ENCODE measurements around the gene SPG7.
"Not testable (repeated sequence)": the region's sequence is repeated elsewhere in the genome, so short reads cannot be mapped to it uniquely, and the experiment has no call there.

DNA sequence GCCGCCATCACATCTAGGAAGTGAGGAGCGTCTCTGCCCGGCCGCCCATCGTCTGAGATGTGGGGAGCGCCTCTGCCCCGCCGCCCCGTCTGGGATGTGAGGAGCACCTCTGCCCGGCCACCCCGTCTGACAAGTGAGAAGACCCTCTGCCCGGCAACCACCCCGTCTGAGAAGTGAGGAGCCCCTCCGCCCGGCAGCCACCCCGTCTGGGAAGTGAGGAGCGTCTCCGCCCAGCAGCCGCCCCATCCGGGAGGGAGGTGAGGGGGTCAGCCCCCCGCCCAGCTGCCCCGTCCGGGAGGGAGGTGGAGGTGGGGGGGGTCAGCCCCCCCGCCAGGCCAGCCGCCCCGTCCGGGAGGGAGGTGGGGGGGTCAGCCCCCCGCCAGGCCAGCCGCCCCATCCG is 45.6 kb upstream of the SPG7 start:
- TF ChIP-seq, protein P1, sequence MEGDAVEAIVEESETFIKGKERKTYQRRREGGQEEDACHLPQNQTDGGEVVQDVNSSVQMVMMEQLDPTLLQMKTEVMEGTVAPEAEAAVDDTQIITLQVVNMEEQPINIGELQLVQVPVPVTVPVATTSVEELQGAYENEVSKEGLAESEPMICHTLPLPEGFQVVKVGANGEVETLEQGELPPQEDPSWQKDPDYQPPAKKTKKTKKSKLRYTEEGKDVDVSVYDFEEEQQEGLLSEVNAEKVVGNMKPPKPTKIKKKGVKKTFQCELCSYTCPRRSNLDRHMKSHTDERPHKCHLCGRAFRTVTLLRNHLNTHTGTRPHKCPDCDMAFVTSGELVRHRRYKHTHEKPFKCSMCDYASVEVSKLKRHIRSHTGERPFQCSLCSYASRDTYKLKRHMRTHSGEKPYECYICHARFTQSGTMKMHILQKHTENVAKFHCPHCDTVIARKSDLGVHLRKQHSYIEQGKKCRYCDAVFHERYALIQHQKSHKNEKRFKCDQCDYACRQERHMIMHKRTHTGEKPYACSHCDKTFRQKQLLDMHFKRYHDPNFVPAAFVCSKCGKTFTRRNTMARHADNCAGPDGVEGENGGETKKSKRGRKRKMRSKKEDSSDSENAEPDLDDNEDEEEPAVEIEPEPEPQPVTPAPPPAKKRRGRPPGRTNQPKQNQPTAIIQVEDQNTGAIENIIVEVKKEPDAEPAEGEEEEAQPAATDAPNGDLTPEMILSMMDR (IDR thresholded peaks at IDR 0.05) = not testable (repeated sequence)
- TF ChIP-seq POLR2A (IDR thresholded peaks at IDR 0.05) = not testable (repeated sequence)
